Progenitor cell of endocrine pancreas (in vitro differentiated cells): ENCODE measurements around the gene BPHL. TPM values are rescaled to one million over a fixed set of nuclear protein-coding genes. Genes with fewer than 3 reads are reported as not detected.
"Not testable (repeated sequence)": the region's sequence is repeated elsewhere in the genome, so short reads cannot be mapped to it uniquely, and the experiment has no call there.

Experiments
- DNase-seq: peaks from one replicate; pipeline ENCODE4 v3.0.0; 2021; ENCODE audit warnings: low spot score; ENCODE audit not compliant: unreplicated experiment
- H3K27ac Mint-ChIP-seq: 2 replicates; pipeline ENCODE4 v1.8.0; 2021; ENCODE audit warnings: mild to moderate bottlenecking, moderate library complexity, mixed read lengths
- H3K27me3 Mint-ChIP-seq: 2 replicates; pipeline ENCODE4 v1.8.0; 2021; ENCODE audit warnings: mixed read lengths
- H3K36me3 Mint-ChIP-seq: 2 replicates; pipeline ENCODE4 v1.8.0; 2022; ENCODE audit warnings: mixed read lengths; ENCODE audit not compliant: insufficient read depth
- H3K4me1 Mint-ChIP-seq: 2 replicates; pipeline ENCODE4 v1.8.0; 2021; ENCODE audit warnings: low read depth, mixed read lengths
- H3K4me3 Mint-ChIP-seq: 2 replicates; pipeline ENCODE4 v1.8.0; 2021; ENCODE audit warnings: low read depth, mild to moderate bottlenecking, moderate library complexity, mixed read lengths
- H3K9me3 Mint-ChIP-seq: 2 replicates; pipeline ENCODE4 v1.8.0; 2021; ENCODE audit warnings: low read depth, mixed read lengths
- total RNA-seq: library from RNA; stranded (reverse); gene quantifications from 2 replicates; pipeline ENCODE4 v1.2.1, GENCODE V29; 2021
- TF ChIP-seq, protein P1 (sequence below): fragments of 200-600 bp; sonication (generic); IDR thresholded peaks from one replicate; pipeline ENCODE4 v1.5.0; 2021; ENCODE audit warnings: antibody characterized with exemption, mild to moderate bottlenecking; ENCODE audit not compliant: unreplicated experiment

BPHL gene
- total RNA-seq, 1 donor from 2014 or later = 68.4 TPM

- H3K27me3 Mint-ChIP-seq = no peaks in the 10 kb centered on the region
- H3K36me3 Mint-ChIP-seq = peaks cover 24% of the 10 kb centered on the region
- H3K4me3 Mint-ChIP-seq = no peak overlapping the region
- no peak overlapping the region for H3K27ac Mint-ChIP-seq
- no peaks in the 10 kb centered on the region for H3K9me3 Mint-ChIP-seq
- H3K4me1 Mint-ChIP-seq = peaks cover 4% of the 10 kb centered on the region
- no peak for DNase-seq
- TF ChIP-seq, protein P1, sequence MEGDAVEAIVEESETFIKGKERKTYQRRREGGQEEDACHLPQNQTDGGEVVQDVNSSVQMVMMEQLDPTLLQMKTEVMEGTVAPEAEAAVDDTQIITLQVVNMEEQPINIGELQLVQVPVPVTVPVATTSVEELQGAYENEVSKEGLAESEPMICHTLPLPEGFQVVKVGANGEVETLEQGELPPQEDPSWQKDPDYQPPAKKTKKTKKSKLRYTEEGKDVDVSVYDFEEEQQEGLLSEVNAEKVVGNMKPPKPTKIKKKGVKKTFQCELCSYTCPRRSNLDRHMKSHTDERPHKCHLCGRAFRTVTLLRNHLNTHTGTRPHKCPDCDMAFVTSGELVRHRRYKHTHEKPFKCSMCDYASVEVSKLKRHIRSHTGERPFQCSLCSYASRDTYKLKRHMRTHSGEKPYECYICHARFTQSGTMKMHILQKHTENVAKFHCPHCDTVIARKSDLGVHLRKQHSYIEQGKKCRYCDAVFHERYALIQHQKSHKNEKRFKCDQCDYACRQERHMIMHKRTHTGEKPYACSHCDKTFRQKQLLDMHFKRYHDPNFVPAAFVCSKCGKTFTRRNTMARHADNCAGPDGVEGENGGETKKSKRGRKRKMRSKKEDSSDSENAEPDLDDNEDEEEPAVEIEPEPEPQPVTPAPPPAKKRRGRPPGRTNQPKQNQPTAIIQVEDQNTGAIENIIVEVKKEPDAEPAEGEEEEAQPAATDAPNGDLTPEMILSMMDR = no peak
These were observed 42.2 kb upstream of the BPHL start for GRCh38 chr6:3076320-3076719.

DNA sequence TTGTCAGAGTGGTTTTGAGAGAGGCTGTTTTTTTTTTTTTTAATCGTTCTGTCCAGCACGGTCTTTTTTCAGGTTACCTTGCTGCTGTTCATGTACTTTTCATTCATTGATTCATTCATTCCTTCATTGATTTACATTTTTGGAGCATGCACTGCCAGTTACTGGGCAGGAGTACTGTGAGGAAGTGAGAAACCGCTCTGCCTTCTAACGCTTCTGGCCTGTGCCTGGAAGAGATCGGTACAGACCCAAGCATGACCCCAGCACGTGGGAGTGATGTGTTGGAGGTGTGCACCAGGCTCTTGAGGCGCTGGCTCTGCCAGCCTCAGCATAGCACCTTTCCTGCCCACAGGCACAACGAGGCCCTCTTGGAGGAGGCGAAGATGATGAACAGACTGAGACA, 41.1 kb upstream of the BPHL start:
- TF ChIP-seq, protein P1 = no peak
- Mint-ChIP-seq H3K4me1 (peaks cover 4% of the 10 kb centered on the region), H3K27ac (no peak overlapping the region), H3K36me3 (peaks cover 26% of the 10 kb centered on the region), H3K9me3 (no peaks in the 10 kb centered on the region), H3K4me3 (no peak overlapping the region), H3K27me3 (no peaks in the 10 kb centered on the region)
- DNase-seq = no peak

DNA sequence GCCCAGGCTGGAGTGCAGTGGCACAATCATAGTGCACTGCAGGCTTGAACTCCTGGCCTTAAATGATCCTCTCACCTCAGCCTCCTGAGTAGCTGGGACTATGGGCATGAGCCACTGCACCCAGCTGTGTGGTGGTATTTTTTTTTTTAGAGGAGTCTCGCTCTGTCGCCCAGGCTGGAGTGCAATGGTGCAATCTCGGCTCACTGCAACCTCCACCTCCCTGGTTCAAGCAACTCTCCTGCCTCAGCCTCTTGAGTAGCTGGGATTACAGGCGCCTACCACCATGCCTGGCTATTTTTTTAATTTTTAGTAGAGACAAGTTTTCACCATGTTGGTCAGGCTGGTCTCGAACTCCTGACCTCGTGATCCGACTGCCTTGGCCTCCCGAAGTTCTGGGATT, 39.6 kb upstream of the BPHL start:
- H3K4me3 Mint-ChIP-seq, H3K4me1 Mint-ChIP-seq, H3K9me3 Mint-ChIP-seq, H3K27ac Mint-ChIP-seq, H3K27me3 Mint-ChIP-seq, DNase-seq: not testable (repeated sequence)
- peaks cover 29% of the 10 kb centered on the region for H3K36me3 Mint-ChIP-seq

- Mint-ChIP-seq H3K27ac (no peak overlapping the region), H3K4me3 (no peak overlapping the region), H3K4me1 (peaks cover 4% of the 10 kb centered on the region), H3K36me3 (peaks cover 37% of the 10 kb centered on the region), H3K9me3 (no peaks in the 10 kb centered on the region), H3K27me3 (no peaks in the 10 kb centered on the region)
- no peak for DNase-seq
- TF ChIP-seq, protein P1 = no peak
These were observed 38.8 kb upstream of the BPHL start for GRCh38 chr6:3079682-3080081.

DNA sequence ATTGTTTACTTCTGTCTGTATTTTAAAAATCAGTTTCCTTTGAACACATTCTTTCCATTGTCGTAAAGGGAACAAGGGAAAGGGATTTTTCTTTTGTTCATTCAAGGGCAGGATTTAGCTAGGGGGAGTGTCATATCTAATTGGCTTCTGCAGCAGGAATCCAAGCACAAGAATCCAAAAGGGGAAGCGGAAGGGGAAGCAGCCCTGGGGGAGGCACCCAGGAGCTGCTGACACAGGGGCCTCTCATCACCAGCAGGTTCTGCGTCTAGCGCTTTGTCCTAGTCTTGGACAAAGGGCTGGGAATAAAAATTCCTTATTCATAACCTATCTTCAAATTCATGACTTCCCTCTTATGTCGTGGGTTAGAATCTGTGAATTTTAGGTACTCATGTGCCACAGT, 36.6 kb upstream of the BPHL start:
- Mint-ChIP-seq H3K4me1 (no peaks in the 10 kb centered on the region), H3K36me3 (peaks cover 52% of the 10 kb centered on the region), H3K9me3 (peaks cover 6% of the 10 kb centered on the region), H3K27ac (no peak overlapping the region), H3K4me3 (no peak overlapping the region), H3K27me3 (no peaks in the 10 kb centered on the region)
- TF ChIP-seq, protein P1 = no peak
- no peak for DNase-seq

DNA sequence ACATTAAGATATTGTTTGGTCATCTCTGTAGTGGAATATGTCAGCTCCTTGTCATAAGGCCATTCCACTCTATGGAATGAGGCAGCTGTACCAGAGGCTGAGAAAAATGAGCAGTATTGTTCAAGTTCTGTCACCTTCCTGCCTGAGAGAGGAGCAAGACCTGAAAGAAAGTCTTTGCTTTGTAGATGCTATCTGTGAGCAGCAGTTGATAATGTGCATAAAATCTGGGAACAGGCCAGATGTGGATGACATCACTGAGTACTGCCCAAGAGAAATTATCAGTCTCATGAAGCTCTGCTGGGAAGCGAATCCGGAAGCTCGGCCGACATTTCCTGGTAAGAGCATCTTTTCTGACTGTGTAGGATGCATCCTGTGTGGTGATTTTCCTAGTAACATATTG, 33.4 kb upstream of the BPHL start:
- no peak overlapping the region for H3K4me3 Mint-ChIP-seq
- TF ChIP-seq, protein P1 = no peak
- DNase-seq = no peak
- H3K36me3 Mint-ChIP-seq = peaks cover 63% of the 10 kb centered on the region
- H3K4me1 Mint-ChIP-seq = no peaks in the 10 kb centered on the region
- no peaks in the 10 kb centered on the region for H3K27me3 Mint-ChIP-seq
- H3K27ac Mint-ChIP-seq = no peak overlapping the region
- peaks cover 12% of the 10 kb centered on the region for H3K9me3 Mint-ChIP-seq
